GM21390 (cell line): Measurements from ENCODE around the gene DACH1.
"Not testable (repeated sequence)": the region's sequence is repeated elsewhere in the genome, so short reads cannot be mapped to it uniquely, and the experiment has no call there.

Experiments
- ATAC-seq: cut with Tn5 transposase; IDR thresholded peaks from one replicate; pipeline ENCODE4 v1.9.1; 2021; ENCODE audit not compliant: unreplicated experiment

Gene DACH1

GRCh38 chr13:71866335-71867130 is 471 bp downstream of the DACH1 start:
- no peak for ATAC-seq

DNA sequence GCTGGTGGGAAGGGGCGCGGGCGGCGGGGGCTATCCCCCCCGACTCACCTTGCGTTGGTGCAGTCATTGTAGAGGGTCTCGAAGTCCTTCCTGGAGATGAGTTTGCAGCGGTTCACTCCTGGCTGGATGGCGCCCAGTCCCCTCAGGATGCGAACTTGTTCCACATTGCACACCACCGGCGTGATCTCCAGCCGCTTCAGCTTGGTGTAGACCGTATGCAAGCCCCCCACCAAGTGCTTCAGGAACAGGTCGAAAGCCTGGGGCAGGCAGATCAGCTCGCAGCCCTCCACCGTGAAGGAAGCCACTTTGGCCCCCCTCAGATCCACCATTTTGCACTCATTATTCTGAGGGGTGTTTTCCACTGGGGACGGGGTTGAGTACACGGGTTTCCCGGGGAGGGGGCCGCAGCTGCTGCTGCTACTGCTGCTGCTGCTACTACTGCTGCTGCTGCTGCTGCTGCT is 1.1 kb downstream of the DACH1 start:
- no peak for ATAC-seq

DNA sequence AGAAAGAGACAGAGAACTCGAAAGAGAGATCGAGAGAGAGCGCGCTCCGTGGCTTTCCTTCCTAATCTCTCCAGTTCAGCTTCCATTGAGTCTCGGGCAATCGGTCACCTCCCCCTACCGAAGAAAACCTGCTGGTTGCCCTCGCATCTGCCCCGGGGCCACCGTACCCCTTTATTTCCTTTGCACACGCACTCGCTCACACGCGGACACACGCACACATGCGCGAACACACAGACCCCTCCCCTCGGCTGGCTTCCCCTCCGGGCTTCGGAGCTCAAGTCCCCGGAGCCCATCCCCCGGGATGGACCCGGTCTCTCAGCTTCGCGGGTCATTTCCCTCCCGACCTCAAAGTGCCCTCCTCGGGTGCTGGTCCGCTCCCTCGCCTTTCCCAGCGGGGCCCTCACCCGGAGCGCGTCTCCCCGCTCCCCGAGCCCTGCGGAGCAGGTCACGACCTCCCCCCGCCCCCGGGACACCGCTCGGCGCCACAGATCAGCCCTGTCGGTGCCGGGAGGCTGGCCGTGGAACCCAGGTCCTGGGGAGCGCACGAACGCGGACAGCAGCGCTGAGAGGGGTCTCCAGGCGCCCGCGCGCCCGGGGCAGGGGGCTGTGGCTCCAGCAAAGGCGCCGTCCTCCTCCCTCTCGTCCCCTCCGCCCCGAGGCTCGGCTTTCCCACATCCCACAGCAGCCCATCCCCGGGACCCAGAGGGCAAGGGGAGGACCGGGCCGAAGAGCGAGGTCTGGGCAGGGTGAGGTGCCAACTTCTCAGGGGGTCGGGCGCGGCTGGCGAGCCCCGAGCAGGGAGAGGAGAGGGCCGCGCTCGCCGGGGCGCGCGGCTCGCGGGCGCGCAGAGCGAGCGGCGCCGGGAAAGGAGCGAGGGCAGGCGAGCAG is 1.8 kb downstream of the DACH1 start:
- no peak for ATAC-seq

DNA sequence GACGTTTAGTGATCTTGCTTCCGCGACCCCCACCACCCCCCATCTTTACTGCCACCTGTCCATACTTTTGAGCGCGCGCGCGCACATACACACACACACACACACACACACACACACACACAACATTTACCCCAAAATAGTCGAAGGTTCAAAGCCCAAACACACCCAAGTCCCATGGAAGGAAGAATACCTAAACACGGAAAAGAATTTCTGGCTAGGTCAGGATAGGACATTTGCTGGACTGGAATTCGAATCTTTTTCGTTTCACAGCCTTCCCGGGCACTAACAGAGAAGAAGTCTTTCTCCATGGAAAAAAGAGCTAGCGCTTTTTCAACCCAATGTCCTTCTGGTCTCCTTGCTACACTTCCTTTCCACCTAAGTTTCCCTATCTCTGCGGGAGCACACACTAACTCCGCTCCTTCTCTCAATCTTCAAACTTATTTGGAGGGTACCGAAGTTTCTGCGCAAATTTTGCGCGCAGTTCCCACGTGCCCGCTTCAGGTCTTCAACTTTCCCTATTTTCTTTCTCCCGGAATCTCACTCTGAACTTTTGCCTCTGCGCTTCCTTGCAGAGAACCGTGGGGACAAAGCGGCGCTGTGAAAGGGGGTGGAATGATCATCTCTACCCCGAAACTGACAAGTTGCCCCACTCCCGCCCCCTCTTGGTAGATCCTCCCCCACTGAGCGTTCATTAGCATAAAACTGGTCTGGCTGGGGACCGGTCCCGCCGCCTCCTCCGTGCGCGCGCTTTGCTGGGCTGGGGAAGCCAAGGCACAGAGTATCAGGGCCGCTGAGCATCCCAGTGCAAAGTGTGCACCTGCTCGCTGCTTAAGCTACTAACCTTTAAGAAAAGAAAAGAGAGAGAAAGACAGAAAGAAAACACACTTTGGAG is 2.7 kb downstream of the DACH1 start:
- ATAC-seq: no peak

DNA sequence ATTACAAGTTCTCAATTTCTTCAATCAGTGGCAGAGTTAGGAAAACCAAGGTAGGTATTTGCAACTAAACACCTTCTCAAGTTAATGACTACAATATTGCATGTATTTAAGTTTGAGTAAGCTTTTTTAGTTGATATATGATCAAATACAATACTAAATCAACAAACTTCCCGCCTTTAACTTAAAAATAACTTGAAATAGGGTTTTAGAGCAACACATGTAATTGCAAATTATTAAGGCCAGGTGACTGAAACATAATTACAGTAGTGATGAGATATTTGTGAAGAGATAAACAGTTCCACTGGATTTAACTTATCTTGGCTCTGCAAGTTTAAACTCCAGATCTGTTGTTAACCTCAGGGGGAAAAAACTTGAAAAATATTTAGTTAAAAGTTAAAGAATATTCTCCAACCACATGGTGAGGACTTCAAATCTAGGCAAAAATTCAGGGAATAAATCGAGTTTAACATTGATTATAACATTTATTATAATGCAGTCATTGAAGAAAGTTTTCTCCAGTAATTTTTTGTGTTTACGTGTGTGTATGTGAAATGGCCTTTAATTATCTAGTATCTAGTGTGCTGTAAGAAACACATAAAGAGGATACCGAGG is 3.6 kb downstream of the DACH1 start:
- no peak for ATAC-seq

DNA sequence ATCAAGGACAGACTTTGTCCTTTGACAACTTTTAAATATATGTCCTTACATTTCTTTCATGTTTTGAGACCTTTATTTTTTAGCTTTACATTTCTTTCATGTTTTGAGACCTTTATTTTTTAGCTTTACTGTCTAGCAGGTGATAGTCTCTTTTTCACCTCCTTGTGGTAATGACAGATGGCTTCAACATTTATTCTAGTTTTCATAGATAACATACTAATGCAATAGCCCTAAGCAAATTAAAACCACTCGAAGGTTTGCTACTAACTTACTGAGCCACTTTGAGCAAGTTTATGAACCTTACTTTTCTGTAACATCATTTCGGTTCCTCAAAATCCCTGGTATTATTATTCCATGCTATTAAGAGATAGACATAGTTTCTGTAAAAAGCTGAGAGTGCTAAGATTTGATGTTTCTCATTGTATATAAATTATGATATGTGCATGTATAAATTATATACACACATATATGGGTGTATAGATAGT is 4.5 kb downstream of the DACH1 start:
- ATAC-seq: no peak

GRCh38 chr13:71861769-71862458 is 5.1 kb downstream of the DACH1 start:
- no peak for ATAC-seq

DNA sequence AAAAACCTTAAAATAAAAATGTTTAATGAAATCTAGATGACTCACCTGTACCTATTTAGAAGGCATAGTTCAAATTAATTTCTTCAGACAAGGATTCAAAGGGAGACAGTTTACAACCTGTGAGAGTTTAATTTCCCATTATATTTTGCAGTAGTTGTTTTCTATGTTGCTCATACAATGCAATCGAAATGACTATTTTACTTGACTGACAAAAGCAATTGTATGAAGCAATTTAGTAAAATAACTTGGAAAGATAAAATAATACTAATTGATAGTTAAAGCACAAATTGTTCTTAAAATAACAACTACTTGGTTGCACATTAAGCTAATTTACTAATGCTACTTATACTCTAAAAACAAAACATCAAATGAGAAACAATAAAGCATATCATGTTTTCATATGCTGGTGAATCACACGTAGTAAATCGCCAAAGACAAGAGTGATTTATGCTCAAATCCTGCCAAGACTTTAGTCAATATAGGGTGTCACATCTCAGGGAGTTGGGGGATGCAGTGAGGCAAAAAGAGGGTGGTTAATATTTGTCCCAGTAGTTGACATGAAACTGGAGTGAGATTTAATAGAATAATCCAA is 6.4 kb downstream of the DACH1 start:
- no peak for ATAC-seq

- ATAC-seq: no peak
Measured at GRCh38 chr13:71858647-71859046, 8.4 kb downstream of the DACH1 start.

- ATAC-seq: no peak
Measured at GRCh38 chr13:71856548-71857043, 10.4 kb downstream of the DACH1 start.

GRCh38 chr13:71854401-71854800 is 12.6 kb downstream of the DACH1 start:
- ATAC-seq: no peak

DNA sequence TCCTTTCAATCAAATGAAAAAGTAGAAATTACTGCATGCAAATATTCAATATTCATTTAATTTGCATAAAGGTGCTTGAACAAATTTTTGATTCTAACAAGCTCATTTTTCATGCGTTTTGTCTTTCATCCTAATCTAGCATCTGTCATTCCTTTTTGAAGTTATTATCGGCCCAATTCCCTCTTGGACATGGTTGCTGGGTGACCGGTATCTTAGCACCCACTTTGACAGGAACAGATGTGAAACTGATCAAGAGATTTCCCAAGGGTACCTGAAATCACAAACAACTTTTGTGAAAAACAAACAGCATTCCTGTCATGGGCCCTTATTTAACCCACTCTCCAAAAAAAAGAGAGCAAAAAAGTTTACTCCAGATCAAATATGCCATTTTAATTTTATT is 13.3 kb downstream of the DACH1 start:
- no peak for ATAC-seq

DNA sequence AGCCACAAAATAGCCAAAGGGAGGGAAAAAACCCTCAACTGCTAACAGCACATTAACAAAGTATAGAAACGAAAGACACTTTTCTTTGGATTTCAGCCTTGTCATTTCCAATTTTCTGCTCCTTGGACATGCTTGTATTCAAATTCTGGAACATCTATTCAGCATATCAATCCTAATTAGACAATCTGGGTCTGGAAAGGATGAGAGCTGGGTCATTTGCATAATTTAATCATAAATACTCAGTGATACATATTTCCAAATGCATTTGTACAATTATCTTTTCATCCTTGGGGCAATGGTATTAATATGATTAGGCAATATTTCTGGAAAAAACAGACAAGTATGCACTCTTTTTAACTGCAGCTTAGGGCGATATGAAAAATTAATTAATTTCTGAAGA is 14.3 kb downstream of the DACH1 start:
- no peak for ATAC-seq

GRCh38 chr13:71851498-71852409 is 15.2 kb downstream of the DACH1 start:
- no peak for ATAC-seq

DNA sequence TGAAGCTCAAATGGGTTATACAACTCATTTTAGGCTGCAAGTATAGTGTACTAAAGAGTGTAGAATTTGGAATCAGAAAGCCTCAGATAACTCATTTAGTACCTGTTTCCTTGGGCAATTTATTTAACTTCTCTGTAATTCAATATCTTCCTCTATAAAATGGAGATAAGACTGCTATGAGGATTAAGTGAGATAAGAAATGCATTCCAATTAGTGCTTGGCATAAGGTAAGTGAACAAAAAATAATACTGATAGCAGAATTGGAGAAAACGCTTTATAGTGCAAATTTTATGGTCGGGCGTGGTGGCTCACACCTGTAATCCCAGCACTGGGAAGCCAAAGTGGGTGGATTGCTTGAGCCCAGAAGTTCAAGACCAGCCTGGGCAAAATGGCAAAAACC is 25.0 kb downstream of the DACH1 start:
- no peak for ATAC-seq

DNA sequence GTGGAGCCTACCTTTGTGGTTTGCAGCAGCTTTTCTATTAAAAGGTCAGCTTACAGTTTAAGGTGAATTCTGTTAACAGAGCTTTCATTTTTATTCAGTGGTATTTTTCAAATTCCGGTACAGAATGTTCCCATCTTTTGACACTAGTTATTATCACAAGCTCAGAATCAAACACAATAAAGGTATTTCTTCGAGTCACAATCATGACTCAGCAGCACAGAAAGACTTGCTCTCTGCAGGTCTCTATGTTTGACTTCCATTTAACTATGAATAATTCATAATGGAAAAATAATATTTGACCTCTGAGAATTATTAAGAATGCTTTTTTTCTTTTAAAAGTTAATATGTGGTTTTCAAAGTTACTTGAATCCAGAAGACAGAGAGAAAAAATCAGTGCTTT is 28.2 kb downstream of the DACH1 start:
- ATAC-seq: no peak

GRCh38 chr13:71837582-71837981 is 29.4 kb downstream of the DACH1 start:
- ATAC-seq: not testable (repeated sequence)

DNA sequence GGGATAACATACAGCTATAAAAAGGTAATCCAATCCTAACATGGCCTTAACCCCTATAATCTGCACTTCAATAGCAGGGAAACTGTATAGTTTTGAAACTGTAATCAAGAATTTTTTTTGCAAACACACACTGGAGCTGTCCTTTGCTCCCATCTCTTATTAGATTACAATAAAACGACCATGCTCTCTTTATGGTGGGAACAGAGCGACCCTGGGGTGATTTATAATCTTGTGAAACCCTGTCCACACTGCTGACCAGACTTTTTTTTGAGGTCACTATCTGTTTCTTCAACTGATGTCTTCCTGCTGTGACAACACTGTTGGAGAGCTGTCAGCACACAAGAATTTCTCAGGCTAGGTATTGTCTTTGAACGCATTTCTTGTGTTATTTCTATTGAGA is 35.3 kb downstream of the DACH1 start:
- no peak for ATAC-seq
